Neural cell (in vitro differentiated cells): ENCODE results near the gene NAA38. TPM values are rescaled to one million over a fixed set of nuclear protein-coding genes. Genes with fewer than 3 reads are reported as not detected.
A peak's percentile ranks its signal among the peaks of the same experiment; 100 is the strongest.

Experiments used
- H2AFZ ChIP-seq: fragments of 200-600, 300-800 bp; sonication (generic), shearing (Covaris generic); 2 replicates; pipeline ENCODE4 v1.6.0; 2014; ENCODE audit warnings: low read depth, mild to moderate bottlenecking, antibody characterized with exemption, low read length, moderate library complexity
- H3F3A ChIP-seq: fragments of 200-600 bp; shearing (Covaris generic); 2 replicates; pipeline ENCODE4 v1.6.1; 2016; ENCODE audit warnings: mild to moderate bottlenecking, moderate library complexity, mixed read lengths, antibody characterized with exemption, low read length; ENCODE audit not compliant: insufficient read depth, poor library complexity, severe bottlenecking
- H3K27ac ChIP-seq: fragments of 200-600, 300-800 bp; sonication (generic), shearing (Covaris generic); 2 replicates; pipeline ENCODE4 v1.5.1; 2014; ENCODE audit warnings: mild to moderate bottlenecking, low read length, moderate library complexity
- H3K27me3 ChIP-seq: fragments of 300-800, 200-600 bp; sonication (generic), shearing (Covaris generic); 2 replicates; pipeline ENCODE4 v1.6.0; 2014; ENCODE audit warnings: mild to moderate bottlenecking, low read depth, low read length, moderate library complexity; ENCODE audit not compliant: insufficient read depth
- H3K36me3 ChIP-seq: fragments of 300-800, 200-600 bp; sonication (generic), shearing (Covaris generic); 2 replicates; pipeline ENCODE4 v1.5.1; 2014; ENCODE audit warnings: mild to moderate bottlenecking, antibody characterized with exemption, low read length, moderate library complexity; ENCODE audit not compliant: insufficient read depth
- H3K4me2 ChIP-seq: fragments of 300-800, 200-600 bp; sonication (generic), shearing (Covaris generic); 2 replicates; pipeline ENCODE4 v1.6.0; 2014; ENCODE audit warnings: mild to moderate bottlenecking, low read length
- H3K4me3 ChIP-seq: fragments of 300-800, 200-600 bp; sonication (generic), shearing (Covaris generic); 2 replicates; pipeline ENCODE4 v1.5.1; 2014; ENCODE audit warnings: mild to moderate bottlenecking, low read length, moderate library complexity
- H3K79me2 ChIP-seq: fragments of 200-600 bp; shearing (Covaris generic); replicated peaks from 2 replicates; pipeline ENCODE4 v1.6.0; 2014; ENCODE audit warnings: mild to moderate bottlenecking, low read length, moderate library complexity; ENCODE audit not compliant: insufficient read depth
- H3K9ac ChIP-seq: fragments of 300-800, 200-600 bp; sonication (generic), shearing (Covaris generic); 2 replicates; pipeline ENCODE4 v1.6.1; 2016; ENCODE audit warnings: mild to moderate bottlenecking, low read length, mixed read lengths
- H3K9me2 ChIP-seq: fragments of 200-600 bp; shearing (Covaris generic); 2 replicates; pipeline ENCODE4 v1.6.1; 2016; ENCODE audit warnings: mild to moderate bottlenecking, low read length, mixed read lengths; ENCODE audit not compliant: insufficient read depth
- H3K9me3 ChIP-seq: fragments of 200-600, 300-800 bp; sonication (generic), shearing (Covaris generic); 2 replicates; pipeline ENCODE4 v1.6.1; 2016; ENCODE audit warnings: mild to moderate bottlenecking, mixed run types, low read length, moderate library complexity, mixed read lengths
- H4K20me1 ChIP-seq: fragments of 200-600 bp; shearing (Covaris generic); 2 replicates; pipeline ENCODE4 v1.6.1; 2016; ENCODE audit warnings: mild to moderate bottlenecking, mixed run types; ENCODE audit not compliant: insufficient read depth
- EP300 ChIP-seq: fragments of 450-650 bp; conservative IDR thresholded peaks from 2 replicates; pipeline ENCODE4 v1.6.1; 2014; ENCODE audit warnings: antibody characterized with exemption, mild to moderate bottlenecking, moderate library complexity; ENCODE audit not compliant: poor library complexity, severe bottlenecking
- EZH2 ChIP-seq: fragments of 200-600, 300-800 bp; shearing (Covaris generic), sonication (generic); IDR thresholded peaks from 2 replicates; pipeline ENCODE4 v1.6.1; 2014; ENCODE audit warnings: antibody characterized with exemption, low read length, borderline replicate concordance, mild to moderate bottlenecking; ENCODE audit not compliant: insufficient read depth, poor library complexity, severe bottlenecking
- MXI1 ChIP-seq: fragments of 450-650 bp; conservative IDR thresholded peaks from 2 replicates; pipeline ENCODE4 v1.6.1; 2014; ENCODE audit warnings: antibody characterized with exemption, mild to moderate bottlenecking; ENCODE audit not compliant: poor library complexity, severe bottlenecking
- POLR2AphosphoS5 ChIP-seq: IDR thresholded peaks from 2 replicates; pipeline ENCODE4 v1.6.1; 2012
- RAD21 ChIP-seq: fragments of 450-650 bp; conservative IDR thresholded peaks from 2 replicates; pipeline ENCODE4 v1.6.1; 2014; ENCODE audit warnings: antibody characterized with exemption, mild to moderate bottlenecking, moderate library complexity
- SMC3 ChIP-seq: fragments of 450-650 bp; conservative IDR thresholded peaks from 2 replicates; pipeline ENCODE4 v1.6.1; 2014; ENCODE audit warnings: antibody characterized with exemption, mild to moderate bottlenecking, moderate library complexity; ENCODE audit not compliant: poor library complexity
- TAF1 ChIP-seq: IDR thresholded peaks from 2 replicates; pipeline ENCODE4 v1.6.1; 2012; ENCODE audit warnings: low read depth
- polyA plus RNA-seq: library from polyadenylated mRNA; depleted of rRNA; stranded (reverse); fragments of >200 nt; gene quantifications from 2 replicates; pipeline ENCODE4 v1.2.3, GENCODE V29; 2014
- TF ChIP-seq, protein P1 (sequence below): fragments of 450-650 bp; IDR thresholded peaks from 2 replicates; pipeline ENCODE4 v1.5.1; 2014; ENCODE audit warnings: antibody characterized with exemption, mild to moderate bottlenecking, moderate library complexity; ENCODE audit not compliant: poor library complexity, severe bottlenecking
- TF ChIP-seq, protein P2 (sequence below): IDR thresholded peaks from 2 replicates; pipeline ENCODE4 v1.6.1; 2012; ENCODE audit warnings: borderline replicate concordance

NAA38 gene
- polyA plus RNA-seq, 1 donor from 2014 or later, result 110 TPM

DNA sequence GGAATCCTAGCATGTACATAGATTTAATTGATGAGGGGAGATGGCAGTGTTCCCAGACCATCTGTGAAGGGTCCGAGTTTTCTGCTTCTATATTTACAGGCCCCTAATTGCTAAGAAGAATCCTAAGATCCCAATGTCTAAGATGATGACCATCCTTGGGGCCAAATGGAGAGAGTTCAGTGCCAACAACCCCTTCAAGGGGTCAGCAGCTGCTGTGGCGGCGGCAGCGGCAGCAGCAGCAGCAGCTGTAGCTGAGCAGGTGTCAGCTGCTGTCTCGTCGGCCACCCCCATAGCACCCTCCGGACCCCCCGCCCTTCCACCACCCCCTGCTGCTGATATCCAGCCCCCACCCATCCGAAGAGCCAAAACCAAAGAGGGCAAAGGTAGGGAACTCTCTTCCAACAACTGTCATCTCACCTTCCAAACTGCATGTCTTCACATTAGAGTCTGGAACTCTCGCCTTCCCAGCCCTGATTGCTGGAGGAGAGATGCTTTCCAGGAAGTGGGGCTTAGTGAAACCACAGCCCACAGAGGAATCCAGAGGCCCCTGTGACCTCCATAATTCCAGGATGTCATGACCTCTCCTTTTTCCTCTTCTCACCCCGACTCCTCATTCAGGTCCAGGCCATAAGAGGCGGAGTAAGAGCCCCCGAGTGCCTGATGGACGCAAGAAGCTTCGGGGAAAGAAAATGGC is 36.0 kb upstream of the NAA38 start:
- Histone ChIP-seq H3K4me2 (no peak overlapping the region), H3K27me3 (no peaks in the 10 kb centered on the region), H3K79me2 (peaks cover 34% of the 10 kb centered on the region), H3F3A (peaks cover 2% of the 10 kb centered on the region), H3K9me3 (no peaks in the 10 kb centered on the region), H3K4me3 (no peak overlapping the region), H3K27ac (no peak overlapping the region), H4K20me1 (no peaks in the 10 kb centered on the region), H3K9ac (no peak overlapping the region), H3K9me2 (no peaks in the 10 kb centered on the region), H3K36me3 (peaks cover 4% of the 10 kb centered on the region), H2AFZ (no peak overlapping the region)
- TF ChIP-seq TAF1 (no peak), RAD21 (no peak), EZH2 (no peak), MXI1 (no peak), SMC3 (no peak), POLR2AphosphoS5 (no peak), EP300 (no peak)
- TF ChIP-seq, protein P1, sequence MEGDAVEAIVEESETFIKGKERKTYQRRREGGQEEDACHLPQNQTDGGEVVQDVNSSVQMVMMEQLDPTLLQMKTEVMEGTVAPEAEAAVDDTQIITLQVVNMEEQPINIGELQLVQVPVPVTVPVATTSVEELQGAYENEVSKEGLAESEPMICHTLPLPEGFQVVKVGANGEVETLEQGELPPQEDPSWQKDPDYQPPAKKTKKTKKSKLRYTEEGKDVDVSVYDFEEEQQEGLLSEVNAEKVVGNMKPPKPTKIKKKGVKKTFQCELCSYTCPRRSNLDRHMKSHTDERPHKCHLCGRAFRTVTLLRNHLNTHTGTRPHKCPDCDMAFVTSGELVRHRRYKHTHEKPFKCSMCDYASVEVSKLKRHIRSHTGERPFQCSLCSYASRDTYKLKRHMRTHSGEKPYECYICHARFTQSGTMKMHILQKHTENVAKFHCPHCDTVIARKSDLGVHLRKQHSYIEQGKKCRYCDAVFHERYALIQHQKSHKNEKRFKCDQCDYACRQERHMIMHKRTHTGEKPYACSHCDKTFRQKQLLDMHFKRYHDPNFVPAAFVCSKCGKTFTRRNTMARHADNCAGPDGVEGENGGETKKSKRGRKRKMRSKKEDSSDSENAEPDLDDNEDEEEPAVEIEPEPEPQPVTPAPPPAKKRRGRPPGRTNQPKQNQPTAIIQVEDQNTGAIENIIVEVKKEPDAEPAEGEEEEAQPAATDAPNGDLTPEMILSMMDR, result no peak
- TF ChIP-seq, protein P2, sequence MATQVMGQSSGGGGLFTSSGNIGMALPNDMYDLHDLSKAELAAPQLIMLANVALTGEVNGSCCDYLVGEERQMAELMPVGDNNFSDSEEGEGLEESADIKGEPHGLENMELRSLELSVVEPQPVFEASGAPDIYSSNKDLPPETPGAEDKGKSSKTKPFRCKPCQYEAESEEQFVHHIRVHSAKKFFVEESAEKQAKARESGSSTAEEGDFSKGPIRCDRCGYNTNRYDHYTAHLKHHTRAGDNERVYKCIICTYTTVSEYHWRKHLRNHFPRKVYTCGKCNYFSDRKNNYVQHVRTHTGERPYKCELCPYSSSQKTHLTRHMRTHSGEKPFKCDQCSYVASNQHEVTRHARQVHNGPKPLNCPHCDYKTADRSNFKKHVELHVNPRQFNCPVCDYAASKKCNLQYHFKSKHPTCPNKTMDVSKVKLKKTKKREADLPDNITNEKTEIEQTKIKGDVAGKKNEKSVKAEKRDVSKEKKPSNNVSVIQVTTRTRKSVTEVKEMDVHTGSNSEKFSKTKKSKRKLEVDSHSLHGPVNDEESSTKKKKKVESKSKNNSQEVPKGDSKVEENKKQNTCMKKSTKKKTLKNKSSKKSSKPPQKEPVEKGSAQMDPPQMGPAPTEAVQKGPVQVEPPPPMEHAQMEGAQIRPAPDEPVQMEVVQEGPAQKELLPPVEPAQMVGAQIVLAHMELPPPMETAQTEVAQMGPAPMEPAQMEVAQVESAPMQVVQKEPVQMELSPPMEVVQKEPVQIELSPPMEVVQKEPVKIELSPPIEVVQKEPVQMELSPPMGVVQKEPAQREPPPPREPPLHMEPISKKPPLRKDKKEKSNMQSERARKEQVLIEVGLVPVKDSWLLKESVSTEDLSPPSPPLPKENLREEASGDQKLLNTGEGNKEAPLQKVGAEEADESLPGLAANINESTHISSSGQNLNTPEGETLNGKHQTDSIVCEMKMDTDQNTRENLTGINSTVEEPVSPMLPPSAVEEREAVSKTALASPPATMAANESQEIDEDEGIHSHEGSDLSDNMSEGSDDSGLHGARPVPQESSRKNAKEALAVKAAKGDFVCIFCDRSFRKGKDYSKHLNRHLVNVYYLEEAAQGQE, result no peak

DNA sequence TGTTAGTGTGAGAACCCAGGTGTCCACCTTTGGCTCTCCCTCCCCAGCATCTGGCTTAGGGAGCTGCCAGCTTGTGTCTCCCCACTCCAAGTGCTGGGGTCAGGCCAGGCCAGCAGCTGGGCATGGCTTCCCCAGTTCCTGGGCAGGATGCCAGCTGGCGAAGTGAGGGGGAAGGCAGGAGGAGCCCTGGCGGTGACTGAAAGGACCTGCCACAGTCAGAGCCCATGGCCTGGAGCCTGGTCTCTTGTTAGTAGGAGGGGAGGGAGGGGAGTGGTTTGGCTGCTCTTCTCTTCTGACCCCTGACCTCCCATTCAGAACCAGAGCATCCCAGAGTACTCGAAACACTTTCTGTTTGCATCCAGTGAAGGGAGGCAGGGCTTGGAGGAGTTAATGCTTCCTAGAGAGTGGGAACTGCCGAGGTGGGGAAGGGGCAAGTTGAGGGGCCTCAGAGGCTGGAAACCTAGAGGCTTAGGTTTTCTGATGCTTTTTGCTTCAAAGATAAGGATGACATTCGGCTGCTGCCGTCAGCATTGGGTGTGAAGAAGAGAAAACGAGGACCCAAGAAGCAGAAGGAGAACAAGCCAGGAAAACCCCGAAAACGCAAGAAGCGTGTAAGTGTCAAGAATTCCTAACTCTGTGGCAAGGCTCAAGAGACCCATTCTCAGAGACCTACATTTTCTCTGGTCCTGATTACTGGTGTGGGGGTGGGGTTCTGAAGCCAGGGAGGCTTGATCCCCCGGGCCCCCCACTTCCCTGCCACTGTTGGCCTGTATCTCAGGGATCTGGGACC is 32.0 kb upstream of the NAA38 start:
- Histone ChIP-seq H3K4me3 (peak overlapping the region; percentile 100), H3K27ac (peak overlapping the region; percentile 99), H3K9me3 (no peaks in the 10 kb centered on the region), H3K4me2 (peak overlapping the region; percentile 69), H3K79me2 (peaks cover 55% of the 10 kb centered on the region), H3K27me3 (no peaks in the 10 kb centered on the region), H3K9ac (peak overlapping the region; percentile 100), H3K9me2 (no peaks in the 10 kb centered on the region), H2AFZ (no peak overlapping the region), H4K20me1 (no peaks in the 10 kb centered on the region), H3F3A (peaks cover 7% of the 10 kb centered on the region), H3K36me3 (no peaks in the 10 kb centered on the region)
- TF ChIP-seq RAD21, result no peak
- no peak for TF ChIP-seq TAF1
- TF ChIP-seq EP300, result no peak
- TF ChIP-seq MXI1, result no peak
- TF ChIP-seq EZH2, result no peak
- TF ChIP-seq, protein P2, result no peak
- no peak for TF ChIP-seq SMC3
- TF ChIP-seq, protein P1, result no peak
- no peak for TF ChIP-seq POLR2AphosphoS5
